GM13977 (cell line): Measurements from ENCODE around the gene BOLL.

Source experiments
- DNase-seq: peaks from one replicate; pipeline ENCODE4 v3.0.0; 2012; ENCODE audit warnings: low spot score
- CTCF ChIP-seq: IDR thresholded peaks from 2 replicates; pipeline ENCODE4 v1.5.1; 2012; ENCODE audit warnings: mild to moderate bottlenecking, control low read depth; ENCODE audit not compliant: insufficient read depth; ENCODE audit errors: extremely low read depth, missing control alignments
- in situ Hi-C: fragments of 300-500 bp; cut with MboI; formaldehyde crosslinking; loops from one replicate; pipeline ENCODE4 v1.12.0; 2022; ENCODE audit warnings: low sequenced_read_pairs, low pct_unique_long_range_greater_than_20kb, mixed read lengths, inconsistent platforms; ENCODE audit not compliant: unreplicated experiment

Gene BOLL

GRCh38 chr2:197798187-197798586, 13.1 kb upstream of the BOLL start:
- DNase-seq, result no peak
- in situ Hi-C loops, result no loop called here
- TF ChIP-seq CTCF, result no peak

GRCh38 chr2:197795277-197795676, 10.2 kb upstream of the BOLL start:
- no peak for TF ChIP-seq CTCF
- in situ Hi-C loops, result no loop called here
- no peak for DNase-seq

GRCh38 chr2:197793456-197793855, 8.3 kb upstream of the BOLL start:
- no peak for TF ChIP-seq CTCF
- in situ Hi-C loops, result no loop called here
- DNase-seq, result no peak

- in situ Hi-C loops, result no loop called here
- peak; percentile 24 for TF ChIP-seq CTCF
- peak; percentile 52 for DNase-seq
These were observed 1.1 kb upstream of the BOLL start for GRCh38 chr2:197786010-197786877.

- DNase-seq, result no peak
- TF ChIP-seq CTCF, result no peak
- in situ Hi-C loops, result no loop called here
These were observed 3.0 kb downstream of the BOLL start for GRCh38 chr2:197782126-197782525.

- no peak for DNase-seq
- TF ChIP-seq CTCF, result no peak
- in situ Hi-C loops, result no loop called here
These were observed 5.9 kb downstream of the BOLL start for GRCh38 chr2:197779261-197779660.
